Ectodermal cell (in vitro differentiated cells): ENCODE data around the gene CDH3.
"Not testable (repeated sequence)": the region's sequence is repeated elsewhere in the genome, so short reads cannot be mapped to it uniquely, and the experiment has no call there.

ENCODE experiments used
- H3K27ac ChIP-seq: 2 replicates; pipeline ENCODE4 v1.7.0; 2013; ENCODE audit warnings: mild to moderate bottlenecking, low read depth, low read length; ENCODE audit not compliant: insufficient read depth, poor library complexity, severe bottlenecking
- H3K27me3 ChIP-seq: 2 replicates; pipeline ENCODE4 v1.7.0; 2013; ENCODE audit warnings: mild to moderate bottlenecking, low read length; ENCODE audit not compliant: insufficient read depth, control insufficient read depth, poor library complexity, severe bottlenecking
- H3K36me3 ChIP-seq: one replicate; pipeline ENCODE4 v1.7.0; 2013; ENCODE audit warnings: low read length; ENCODE audit not compliant: control insufficient read depth, insufficient read depth
- H3K4me1 ChIP-seq: one replicate; pipeline ENCODE4 v1.7.0; 2013; ENCODE audit warnings: low read length; ENCODE audit not compliant: control insufficient read depth, insufficient read depth
- H3K4me3 ChIP-seq: 2 replicates; pipeline ENCODE4 v1.7.0; 2013; ENCODE audit warnings: low read depth, low read length, control low read depth; ENCODE audit not compliant: insufficient read depth
- H3K9me3 ChIP-seq: 2 replicates; pipeline ENCODE4 v1.7.0; 2013; ENCODE audit warnings: mild to moderate bottlenecking, low read length, moderate library complexity; ENCODE audit not compliant: control insufficient read depth
- WGBS, 2 experiments: methylation state at CpG; one replicate each; pipeline ENCODE4 v1.1.7; 2013; ENCODE audit warnings: missing lambda C conversion rate in 2 of 2; 5-methylcytosine and 5-hydroxymethylcytosine counted together

The CDH3 gene

GRCh38 chr16:68698091-68698490 lies 53.0 kb downstream of the CDH3 start:
- H3K36me3 ChIP-seq, result no peaks in the 10 kb centered on the region
- H3K27me3 ChIP-seq, result no peaks in the 10 kb centered on the region
- no peaks in the 10 kb centered on the region for H3K4me1 ChIP-seq
- no peak overlapping the region for H3K4me3 ChIP-seq
- H3K9me3 ChIP-seq, result no peaks in the 10 kb centered on the region
- 93 to 95% methylated on average over 23 of the region's 23 CpGs for WGBS, 2 experiments
- H3K27ac ChIP-seq, result no peak overlapping the region

GRCh38 chr16:68700120-68700519 lies 55.0 kb downstream of the CDH3 start:
- no peaks in the 10 kb centered on the region for H3K9me3 ChIP-seq
- H3K4me3 ChIP-seq, result no peak overlapping the region
- H3K27ac ChIP-seq, result no peak overlapping the region
- no peaks in the 10 kb centered on the region for H3K27me3 ChIP-seq
- 92% methylated on average over 6 of the region's 6 CpGs for WGBS, 2 experiments
- no peaks in the 10 kb centered on the region for H3K36me3 ChIP-seq
- no peaks in the 10 kb centered on the region for H3K4me1 ChIP-seq

- H3K27ac ChIP-seq, result no peak overlapping the region
- H3K9me3 ChIP-seq, result no peaks in the 10 kb centered on the region
- no peaks in the 10 kb centered on the region for H3K36me3 ChIP-seq
- H3K4me3 ChIP-seq, result no peak overlapping the region
- 91 to 92% methylated on average over 5 of the region's 5 CpGs for WGBS, 2 experiments
- H3K4me1 ChIP-seq, result no peaks in the 10 kb centered on the region
- H3K27me3 ChIP-seq, result no peaks in the 10 kb centered on the region
Observed at GRCh38 chr16:68700831-68701230, 55.7 kb downstream of the CDH3 start.

- no peak overlapping the region for H3K27ac ChIP-seq
- H3K36me3 ChIP-seq, result no peaks in the 10 kb centered on the region
- no peaks in the 10 kb centered on the region for H3K9me3 ChIP-seq
- no peaks in the 10 kb centered on the region for H3K27me3 ChIP-seq
- H3K4me3 ChIP-seq, result no peak overlapping the region
- WGBS, 2 experiments, result 54 to 56% methylated on average over 15 of the region's 15 CpGs
- H3K4me1 ChIP-seq, result no peaks in the 10 kb centered on the region
Observed at GRCh38 chr16:68704232-68704867, 59.2 kb downstream of the CDH3 start.

- Histone ChIP-seq H3K27ac (no peak overlapping the region), H3K27me3 (no peaks in the 10 kb centered on the region), H3K36me3 (no peaks in the 10 kb centered on the region), H3K4me3 (no peak overlapping the region), H3K4me1 (no peaks in the 10 kb centered on the region), H3K9me3 (no peaks in the 10 kb centered on the region)
- WGBS, 2 experiments, result 64 to 65% methylated on average over 27 of the region's 27 CpGs
Observed at GRCh38 chr16:68707340-68708152, 62.4 kb downstream of the CDH3 start.

GRCh38 chr16:68710211-68710610 lies 65.1 kb downstream of the CDH3 start:
- H3K4me1 ChIP-seq, result no peaks in the 10 kb centered on the region

GRCh38 chr16:68711421-68712139 lies 66.5 kb downstream of the CDH3 start:
- Histone ChIP-seq H3K4me3 (no peak overlapping the region), H3K9me3 (no peaks in the 10 kb centered on the region), H3K27me3 (no peaks in the 10 kb centered on the region), H3K4me1 (no peaks in the 10 kb centered on the region), H3K36me3 (no peaks in the 10 kb centered on the region), H3K27ac (no peak overlapping the region)
- WGBS, 2 experiments, result 88 to 93% methylated on average over 13 to 14 of the region's 14 CpGs

More at GRCh38 chr16:68710211-68710610, 65.1 kb downstream of the CDH3 start:
- Histone ChIP-seq H3K36me3 (no peaks in the 10 kb centered on the region), H3K27me3 (no peaks in the 10 kb centered on the region), H3K9me3 (no peaks in the 10 kb centered on the region), H3K4me3 (no peak overlapping the region), H3K27ac (no peak overlapping the region)
- WGBS, 2 experiments, result 90 to 92% methylated on average over 5 of the region's 5 CpGs

- H3K36me3 ChIP-seq, result no peaks in the 10 kb centered on the region
Observed at GRCh38 chr16:68713361-68713760, 68.3 kb downstream of the CDH3 start.

GRCh38 chr16:68715471-68715870 lies 70.4 kb downstream of the CDH3 start:
- Histone ChIP-seq H3K9me3 (no peaks in the 10 kb centered on the region), H3K27me3 (no peaks in the 10 kb centered on the region)
- WGBS, 2 experiments, result 63 to 69% methylated on average over 5 of the region's 5 CpGs

More at GRCh38 chr16:68713361-68713760, 68.3 kb downstream of the CDH3 start:
- Histone ChIP-seq H3K27ac (no peak overlapping the region), H3K27me3 (no peaks in the 10 kb centered on the region), H3K4me3 (no peak overlapping the region), H3K4me1 (no peaks in the 10 kb centered on the region), H3K9me3 (no peaks in the 10 kb centered on the region)
- 81 to 83% methylated on average over 6 of the region's 6 CpGs for WGBS, 2 experiments

GRCh38 chr16:68716516-68716915 lies 71.4 kb downstream of the CDH3 start:
- H3K4me1 ChIP-seq, H3K36me3 ChIP-seq: not testable (repeated sequence)
- 78 to 87% methylated on average over 4 of the region's 4 CpGs for WGBS, 2 experiments

More at GRCh38 chr16:68715471-68715870, 70.4 kb downstream of the CDH3 start:
- no peak overlapping the region for H3K4me3 ChIP-seq
- no peaks in the 10 kb centered on the region for H3K4me1 ChIP-seq
- H3K36me3 ChIP-seq, result no peaks in the 10 kb centered on the region
- no peak overlapping the region for H3K27ac ChIP-seq

More at GRCh38 chr16:68716516-68716915, 71.4 kb downstream of the CDH3 start:
- not testable (repeated sequence) for H3K27me3 ChIP-seq, H3K27ac ChIP-seq, H3K4me3 ChIP-seq, H3K9me3 ChIP-seq
